Left renal pelvis (tissue), 4 donors: ENCODE results near the gene MT1B. TPM values are rescaled to one million over a fixed set of nuclear protein-coding genes. Genes with fewer than 3 reads are reported as not detected.
"Not testable (repeated sequence)": the region's sequence is repeated elsewhere in the genome, so short reads cannot be mapped to it uniquely, and the experiment has no call there.

Source experiments
- DNase-seq, 4 donors: peaks; one replicate each; pipeline ENCODE4 v3.0.0-alpha.2; 2013; ENCODE audit warnings: low read depth in 4 of 4, low spot score in 3 of 4
- polyA plus RNA-seq, 4 donors: library from polyadenylated mRNA; unstranded; fragments of 120-200 nt; gene quantifications; one replicate each; pipeline ENCODE4 v1.2.1, GENCODE V29; 2013; ENCODE audit not compliant: insufficient read length in 4 of 4

MT1B gene
- polyA plus RNA-seq, 4 donors, result 0.59 TPM; not detected in 3

DNA sequence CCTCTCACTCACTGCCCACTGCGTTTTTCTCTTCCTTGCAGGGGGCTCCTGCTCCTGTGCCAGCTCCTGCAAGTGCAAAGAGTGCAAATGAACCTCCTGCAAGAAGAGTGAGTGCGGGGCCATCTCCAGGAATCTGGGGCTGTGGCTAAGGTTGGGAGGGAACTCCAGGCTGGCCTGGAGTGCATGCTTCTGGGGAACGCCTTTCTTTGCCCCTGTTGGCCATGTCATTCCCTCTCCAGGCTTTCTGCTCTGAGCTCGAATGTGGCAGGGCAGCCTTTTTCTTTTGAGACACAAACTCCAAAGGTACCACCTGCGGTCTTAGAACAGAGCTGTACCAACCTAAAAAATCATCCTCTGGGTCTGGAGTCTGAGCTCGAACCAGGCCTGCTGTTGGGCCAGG is 33.5 kb upstream of the MT1B start:
- DNase-seq, result no peak

- no peak for DNase-seq
These were observed 31.3 kb upstream of the MT1B start for GRCh38 chr16:56620339-56620897.

GRCh38 chr16:56621665-56622445 is 29.8 kb upstream of the MT1B start:
- not testable (repeated sequence) for DNase-seq

GRCh38 chr16:56623184-56623583 is 28.5 kb upstream of the MT1B start:
- not testable (repeated sequence) for DNase-seq

- DNase-seq, result no peak
These were observed 28.0 kb upstream of the MT1B start for GRCh38 chr16:56623637-56624036.

GRCh38 chr16:56625140-56625942 is 26.3 kb upstream of the MT1B start, which contains the start of gene MT1E:
Gene MT1E (plus strand): TSS chr16:56625781. CDS start chr16:56625852, 71 bp downstream.
- no peak for DNase-seq

GRCh38 chr16:56625943-56626654 is 25.6 kb upstream of the MT1B start:
- DNase-seq, result no peak

DNA sequence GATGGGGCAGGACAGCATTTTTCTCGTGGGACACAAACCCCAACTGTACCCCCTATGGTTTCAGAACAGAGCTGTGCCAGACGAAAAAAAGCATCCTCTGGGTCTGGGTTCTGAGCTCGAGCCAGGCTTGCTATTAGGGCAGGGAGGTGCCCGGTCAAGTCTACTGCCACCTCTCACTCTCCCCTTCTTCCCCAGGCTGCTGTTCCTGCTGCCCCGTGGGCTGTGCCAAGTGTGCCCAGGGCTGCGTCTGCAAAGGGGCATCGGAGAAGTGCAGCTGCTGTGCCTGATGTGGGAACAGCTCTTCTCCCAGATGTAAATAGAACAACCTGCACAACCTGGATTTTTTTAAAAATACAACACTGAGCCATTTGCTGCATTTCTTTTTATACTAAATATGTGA is 25.0 kb upstream of the MT1B start:
- DNase-seq, result no peak

- no peak for DNase-seq
These were observed 23.0 kb upstream of the MT1B start for GRCh38 chr16:56628486-56629350.

GRCh38 chr16:56629531-56629930 is 22.2 kb upstream of the MT1B start:
- no peak for DNase-seq

GRCh38 chr16:56630134-56630533 is 21.6 kb upstream of the MT1B start:
- DNase-seq, result no peak

- DNase-seq, result no peak
These were observed 20.5 kb upstream of the MT1B start for GRCh38 chr16:56631197-56631596.

- no peak for DNase-seq
These were observed 19.9 kb upstream of the MT1B start for GRCh38 chr16:56631832-56632155.

- no peak for DNase-seq
These were observed 19.4 kb upstream of the MT1B start, which contains the start of gene MT1M for GRCh38 chr16:56632156-56632847. Gene MT1M (plus strand): TSS chr16:56632659. CDS start chr16:56632732, 73 bp downstream.

- DNase-seq, result no peak
These were observed 18.8 kb upstream of the MT1B start for GRCh38 chr16:56632848-56633365.

GRCh38 chr16:56633535-56633934 is 18.2 kb upstream of the MT1B start:
- no peak for DNase-seq

DNA sequence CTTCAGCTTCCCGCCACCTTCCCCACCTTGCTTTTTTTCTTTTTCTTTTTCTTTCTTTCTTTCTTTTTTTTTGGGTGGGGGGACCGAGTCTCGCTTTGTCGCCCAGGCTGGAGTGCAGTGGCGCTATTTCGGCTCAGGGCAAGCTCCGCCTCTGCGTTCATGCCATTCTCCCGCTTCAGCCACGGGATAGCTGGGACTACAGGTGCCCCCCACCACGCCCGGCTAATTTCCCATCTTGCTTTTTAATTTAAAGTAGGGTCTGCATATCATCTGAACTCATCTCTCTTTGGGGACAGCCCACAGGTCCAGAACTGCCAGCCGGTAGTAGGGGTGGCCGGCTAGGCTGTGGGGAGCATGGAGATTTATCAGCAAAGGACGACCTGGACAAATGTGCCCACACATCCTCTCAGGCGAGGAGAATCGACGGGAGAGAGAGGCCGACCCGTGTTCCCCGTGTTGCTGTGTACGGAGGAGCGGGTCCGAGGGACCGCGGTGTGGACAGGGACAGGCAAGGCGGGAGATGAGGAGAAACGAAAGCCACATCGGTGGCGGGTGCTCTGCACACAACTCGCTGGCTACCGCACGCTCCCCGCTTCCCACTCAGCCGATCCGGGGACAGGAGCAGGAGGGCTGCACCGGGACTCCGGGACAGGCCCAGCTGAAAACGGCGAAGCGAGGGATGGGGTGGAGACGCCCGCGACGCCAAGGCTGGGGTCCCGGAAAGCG is 16.8 kb upstream of the MT1B start:
- no peak for DNase-seq

GRCh38 chr16:56635441-56635967 is 16.2 kb upstream of the MT1B start:
- DNase-seq, result no peak
